NCI-H146 (cell line): ENCODE results near the gene USP49.
"Not testable (repeated sequence)": the region's sequence is repeated elsewhere in the genome, so short reads cannot be mapped to it uniquely, and the experiment has no call there.

ENCODE experiments used
- DNase-seq: peaks from one replicate; lab custom pipeline; 2025; lab: John Stamatoyannopoulos, UW

USP49 gene

GRCh38 chr6:41895300-41896233 is at the start of gene USP49:
USP49 (minus strand) TSS chr6:41895375; CDS start chr6:41806983, 88,392 bp downstream.
- DNase-seq = peak; percentile 98

GRCh38 chr6:41943456-41943855 is 48.3 kb upstream of the USP49 start:
- no peak for DNase-seq

GRCh38 chr6:41942882-41943281 is 47.7 kb upstream of the USP49 start:
- not testable (repeated sequence) for DNase-seq

GRCh38 chr6:41942067-41942851 is 47.1 kb upstream of the USP49 start:
- DNase-seq = no peak

- peak; percentile 96 for DNase-seq
These were observed 46.3 kb upstream of the USP49 start, which contains the start of gene CCND3 for GRCh38 chr6:41941280-41942066. CCND3 (minus strand) TSS chr6:41941808; CDS start chr6:41941649, 159 bp downstream.

GRCh38 chr6:41940759-41941279 is 45.6 kb upstream of the USP49 start:
- DNase-seq = peak; percentile 65

GRCh38 chr6:41939848-41940758 is 44.9 kb upstream of the USP49 start:
- no peak for DNase-seq

GRCh38 chr6:41939176-41939847 is 44.1 kb upstream of the USP49 start:
- DNase-seq = no peak

GRCh38 chr6:41938590-41939175 is 43.5 kb upstream of the USP49 start:
- DNase-seq = no peak

GRCh38 chr6:41937861-41938574 is 42.8 kb upstream of the USP49 start:
- DNase-seq = no peak

GRCh38 chr6:41937472-41937860 is 42.3 kb upstream of the USP49 start:
- no peak for DNase-seq

- DNase-seq = peak; percentile 73
These were observed 41.1 kb upstream of the USP49 start for GRCh38 chr6:41936073-41936837.

- DNase-seq = no peak
These were observed 40.5 kb upstream of the USP49 start for GRCh38 chr6:41935685-41936072.

- no peak for DNase-seq
These were observed 40.0 kb upstream of the USP49 start for GRCh38 chr6:41935193-41935574.

GRCh38 chr6:41934278-41935192 is 39.4 kb upstream of the USP49 start:
- no peak for DNase-seq

- no peak for DNase-seq
These were observed 37.2 kb upstream of the USP49 start for GRCh38 chr6:41932378-41932777.

- DNase-seq = no peak
These were observed 36.6 kb upstream of the USP49 start for GRCh38 chr6:41931792-41932191.
